ENCODE results near the gene MICAL3.

DNA sequence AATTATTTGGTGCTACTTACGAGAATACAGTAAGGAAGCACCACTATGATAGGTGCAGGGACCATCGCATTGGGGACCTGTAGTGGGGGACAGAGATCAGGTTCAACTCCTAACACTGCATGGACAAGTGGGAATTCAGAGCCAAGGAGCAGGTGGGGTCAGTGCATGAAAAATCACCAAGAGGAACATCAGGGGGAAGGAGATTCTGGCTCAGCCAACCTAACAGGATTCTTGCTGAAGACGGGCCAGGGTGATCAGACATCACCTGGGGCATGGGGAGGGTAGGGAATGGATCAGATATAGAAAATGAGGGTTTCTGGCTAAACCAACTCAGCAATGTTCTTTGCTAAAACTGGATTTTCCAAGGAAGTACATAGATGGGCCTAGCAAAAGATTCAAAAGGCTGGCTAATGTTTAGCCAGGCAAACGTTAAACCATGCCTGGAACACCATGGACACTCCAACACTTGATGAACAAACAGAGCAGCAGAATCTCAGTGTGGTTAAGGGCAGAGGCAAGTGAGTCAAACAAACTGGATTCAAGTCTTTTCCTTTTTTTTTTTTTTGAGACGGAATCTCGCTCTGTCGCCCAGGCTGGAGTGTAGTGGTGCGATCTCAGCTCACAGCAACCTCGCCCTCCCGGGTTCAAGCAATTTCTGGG, 70.0 kb downstream of the MICAL3 start:
- no peak for TF ChIP-seq YY1 (IDR thresholded peaks at IDR 0.05; ENCODE audit: insufficient read depth, insufficient read length)
- TF ChIP-seq SUZ12 (IDR thresholded peaks at IDR 0.05; ENCODE audit: extremely low read depth, insufficient read depth, insufficient read length) = no peak

Measured in NT2/D1 (cell line).